Stimulated activated CD8-positive, alpha-beta memory T cell treated with anti-CD3 and anti-CD28 coated beads, Interleukin-7, amount 100 ng/mL, for 4 hours (primary cell): Measurements from ENCODE around the gene PRKCA.

Experiments used
- DNase-seq, 2 donors: peaks; one replicate each; pipeline ENCODE4 v3.0.0-alpha.2; 2020; ENCODE audit warnings: low read depth in 2 of 2

The PRKCA gene

GRCh38 chr17:66517336-66518009 is 215.1 kb downstream of the PRKCA start:
- no peak for DNase-seq

- DNase-seq: no peak
Measured at GRCh38 chr17:66518108-66518507, 215.7 kb downstream of the PRKCA start.

DNA sequence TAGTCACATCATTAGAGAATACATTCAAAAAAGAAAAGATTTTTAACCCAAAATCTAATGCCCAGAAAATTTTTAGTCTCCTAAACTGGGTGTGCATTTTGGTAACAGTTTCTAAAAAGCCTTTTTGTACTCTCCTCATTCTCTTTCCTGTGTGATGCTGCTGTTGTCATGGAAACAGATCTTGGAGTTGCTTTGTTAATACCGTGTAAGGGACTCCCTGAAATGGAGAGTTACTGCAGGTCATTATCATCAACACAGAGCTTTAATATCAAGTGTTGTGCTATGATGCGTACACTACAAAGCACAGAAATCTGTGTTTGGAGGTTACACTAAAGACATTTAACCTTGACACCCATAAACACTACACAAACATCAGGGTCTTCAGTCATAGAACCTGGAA is 216.3 kb downstream of the PRKCA start:
- no peak for DNase-seq

DNA sequence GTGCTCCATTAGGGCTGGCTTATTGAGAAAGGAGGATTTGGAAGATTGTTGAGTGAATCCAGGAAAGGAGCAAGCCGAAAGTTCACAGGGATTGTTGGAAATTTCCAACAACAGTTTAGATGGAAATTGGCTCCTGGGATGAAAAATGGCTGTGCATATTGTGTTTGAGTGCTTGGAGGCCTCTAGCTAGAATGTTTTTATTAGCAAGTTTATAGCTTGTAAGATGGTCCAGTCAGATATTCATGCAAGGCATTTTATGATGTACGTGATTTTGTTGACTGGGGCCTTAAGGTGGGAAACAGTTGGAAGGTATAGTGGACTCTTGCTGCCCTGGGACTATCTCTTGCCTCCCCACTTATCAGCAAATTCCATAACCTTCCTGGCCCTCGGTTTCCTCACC is 216.7 kb downstream of the PRKCA start:
- DNase-seq: no peak

DNA sequence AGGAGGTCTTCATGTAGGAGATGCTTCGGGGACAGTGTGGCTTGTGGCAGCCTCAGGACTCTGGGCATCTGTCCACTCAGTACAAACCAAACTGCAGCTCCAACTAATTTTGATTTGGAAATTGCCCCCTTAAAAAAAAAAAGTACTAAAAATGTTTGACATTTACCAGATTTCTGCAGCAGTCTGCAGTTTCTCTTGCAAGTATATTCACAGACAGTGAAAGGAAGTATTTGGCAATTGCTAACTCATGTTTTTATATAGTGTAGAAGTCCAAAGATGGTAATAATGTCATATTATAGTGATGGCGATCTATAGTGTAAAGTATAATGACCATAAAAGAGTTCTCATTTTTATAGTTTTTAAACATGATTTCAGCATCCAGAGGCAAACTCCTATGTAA is 218.6 kb downstream of the PRKCA start:
- no peak for DNase-seq

DNA sequence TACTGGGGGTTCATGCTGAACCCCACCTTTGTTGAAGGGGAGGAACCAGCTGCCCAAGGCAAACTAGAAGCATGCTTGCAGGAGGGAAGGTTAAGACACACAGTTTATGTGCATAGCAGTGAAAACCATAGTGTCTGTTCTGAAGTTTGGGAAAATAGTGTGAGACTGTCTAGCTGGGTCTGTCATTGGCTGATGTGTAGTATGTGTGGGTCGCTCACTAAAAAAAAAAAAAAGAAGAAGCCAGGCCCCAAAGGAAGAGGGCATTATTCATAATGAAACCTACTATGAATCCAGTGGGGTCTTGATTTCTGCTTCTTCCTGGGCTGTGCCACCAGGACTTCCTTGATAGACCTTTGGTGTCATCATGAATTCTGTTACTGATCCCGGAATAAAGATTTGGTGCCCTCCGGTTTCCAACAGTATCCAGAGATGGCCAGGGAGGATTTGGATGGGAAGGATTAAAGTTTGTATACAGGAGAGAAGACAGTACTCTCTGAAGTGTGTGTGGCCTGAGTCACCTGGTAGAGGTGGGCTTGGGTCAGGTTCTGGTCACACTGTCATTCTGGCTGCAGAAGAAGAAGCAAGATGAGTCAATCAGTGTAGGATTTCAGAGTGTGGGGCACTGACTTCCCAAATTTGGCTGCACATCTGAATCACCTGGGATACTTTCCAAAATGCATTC is 220.3 kb downstream of the PRKCA start:
- DNase-seq: no peak

DNA sequence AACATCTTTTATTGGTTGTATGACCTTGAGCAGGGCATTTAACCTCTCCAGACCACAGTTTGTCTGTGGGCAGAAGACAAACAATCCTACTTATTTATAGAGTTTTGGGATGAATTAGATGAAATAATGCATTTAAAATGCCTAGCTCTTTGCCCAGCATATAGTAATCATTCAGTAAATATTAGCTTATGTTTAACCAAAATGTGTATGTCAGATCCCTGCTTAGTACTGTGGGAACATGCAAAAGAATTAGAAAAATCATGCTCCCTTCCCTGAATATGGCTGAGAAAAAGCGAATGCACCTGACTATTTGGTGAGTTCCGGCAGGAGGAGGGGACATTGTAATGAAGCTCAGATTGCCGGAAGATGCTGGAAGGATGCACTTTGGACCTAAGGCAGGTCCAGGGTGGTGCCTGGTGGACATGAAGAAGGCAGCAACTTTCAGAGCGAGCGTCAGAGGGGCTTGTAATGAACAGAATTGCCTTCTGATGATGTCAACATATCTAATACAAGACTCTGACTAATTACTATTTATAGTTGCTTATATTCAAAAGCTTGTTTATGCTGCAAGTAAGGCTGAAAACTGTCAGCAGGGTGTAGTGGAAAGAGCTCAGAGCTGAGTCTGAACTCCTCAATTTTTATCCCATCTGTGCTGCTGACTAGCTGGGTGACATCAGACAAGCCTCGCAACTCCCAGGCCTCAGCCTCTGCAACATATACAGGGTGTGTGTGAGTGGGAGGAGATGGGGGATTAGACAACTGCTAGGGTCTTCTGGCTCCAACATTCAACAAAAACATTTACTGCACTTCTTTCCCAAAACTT is 221.2 kb downstream of the PRKCA start:
- no peak for DNase-seq

- DNase-seq: no peak
Measured at GRCh38 chr17:66524877-66525276, 222.5 kb downstream of the PRKCA start.

GRCh38 chr17:66525338-66525737 is 222.9 kb downstream of the PRKCA start:
- DNase-seq: no peak

- no peak for DNase-seq
Measured at GRCh38 chr17:66526827-66527226, 224.4 kb downstream of the PRKCA start.

DNA sequence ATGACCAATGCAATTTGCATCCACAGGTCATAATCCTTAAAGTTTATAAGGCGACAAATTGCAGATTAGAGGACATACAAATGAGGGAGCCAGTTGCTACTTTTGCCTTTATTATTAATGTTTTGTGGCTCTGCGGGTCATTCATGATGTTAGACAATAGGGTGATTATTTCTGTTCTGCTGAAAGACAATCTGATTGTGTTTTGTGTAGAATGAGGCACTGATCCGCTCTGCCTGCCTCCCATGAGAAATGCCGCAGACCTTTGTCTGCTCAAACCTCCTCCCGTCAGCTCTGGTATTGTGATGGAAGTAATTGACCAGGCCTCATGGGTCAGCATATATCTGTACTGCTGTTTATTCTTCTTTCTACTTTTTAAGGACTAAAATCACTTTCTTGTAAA is 224.9 kb downstream of the PRKCA start:
- no peak for DNase-seq

DNA sequence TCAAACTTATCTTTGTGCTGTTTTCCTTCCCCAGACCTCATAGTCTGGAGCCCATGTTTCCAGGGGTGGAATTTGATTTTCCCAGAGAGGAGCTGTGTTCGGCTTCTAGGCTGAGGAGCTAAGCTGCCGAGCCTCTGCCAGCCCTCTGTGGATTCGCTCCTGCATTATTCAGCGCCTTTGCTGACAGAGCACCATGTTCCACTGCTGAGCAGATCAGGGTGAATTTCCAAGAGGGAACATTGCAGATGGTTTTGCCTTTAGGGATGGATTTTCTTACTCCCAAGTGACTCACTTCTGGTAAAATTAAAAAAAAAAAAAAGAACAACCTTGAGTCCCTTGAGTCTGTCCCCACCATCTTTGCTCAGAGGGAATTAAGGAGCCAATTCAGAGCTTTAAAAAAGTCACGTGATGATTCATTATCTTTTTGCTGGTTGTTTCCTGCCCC is 229.5 kb downstream of the PRKCA start:
- no peak for DNase-seq

DNA sequence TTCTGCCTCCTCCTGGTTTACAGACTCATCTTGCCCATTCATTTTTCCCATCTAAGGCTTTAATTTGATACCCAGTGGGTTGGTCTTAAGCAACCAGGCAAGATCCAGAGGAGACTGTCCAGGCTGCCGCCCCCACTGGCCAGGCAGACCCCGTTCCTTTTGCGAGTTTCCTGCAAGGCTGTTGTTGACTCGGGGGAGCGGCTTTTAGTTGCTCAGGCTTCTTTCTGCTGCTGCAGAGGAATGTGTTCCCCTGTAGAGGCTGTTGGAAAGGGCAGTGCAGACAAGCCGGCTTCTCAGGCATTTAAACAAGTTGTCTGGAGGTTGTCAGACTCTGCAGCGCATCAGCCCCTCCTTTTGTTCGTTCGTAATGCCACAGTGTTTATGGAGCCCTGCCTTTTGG is 231.2 kb downstream of the PRKCA start:
- DNase-seq: no peak

DNA sequence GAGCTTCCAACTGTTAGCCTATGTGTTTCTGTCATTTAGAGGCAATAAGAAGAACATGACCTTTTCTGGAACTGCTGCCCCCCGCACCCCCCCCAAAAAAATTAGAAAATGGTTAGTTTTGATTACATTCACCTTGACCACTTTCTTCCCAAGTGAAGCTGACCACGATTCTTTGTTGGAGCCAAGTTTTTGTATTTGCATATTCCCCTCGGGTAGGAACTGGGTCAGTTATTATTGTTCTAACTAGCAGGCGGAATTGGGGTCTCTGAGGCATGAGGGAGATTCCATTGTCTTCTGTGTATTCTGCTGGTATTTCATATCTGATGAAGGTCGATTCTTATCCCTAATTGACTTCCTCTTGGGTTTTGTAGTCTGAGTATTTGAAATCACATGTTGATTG is 231.6 kb downstream of the PRKCA start:
- DNase-seq: no peak

DNA sequence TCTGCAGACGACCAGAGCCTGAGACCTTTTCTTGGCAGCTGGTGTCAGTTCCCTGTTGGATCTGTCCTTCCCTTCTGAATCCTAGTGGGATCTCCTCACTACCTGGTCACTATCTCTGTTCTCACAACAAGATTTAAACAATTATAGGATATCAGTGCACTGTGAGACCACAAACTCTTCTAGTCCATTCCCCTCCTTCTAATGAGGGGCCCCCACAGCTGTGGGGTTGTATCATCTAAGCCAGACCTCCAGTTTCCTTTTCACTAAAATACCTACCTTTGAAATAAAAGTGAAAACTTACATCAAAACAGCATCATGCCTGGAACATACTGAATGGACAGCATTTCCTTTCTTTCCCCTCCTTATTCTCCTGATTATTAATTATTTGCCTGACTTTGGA is 233.2 kb downstream of the PRKCA start:
- DNase-seq: no peak

DNA sequence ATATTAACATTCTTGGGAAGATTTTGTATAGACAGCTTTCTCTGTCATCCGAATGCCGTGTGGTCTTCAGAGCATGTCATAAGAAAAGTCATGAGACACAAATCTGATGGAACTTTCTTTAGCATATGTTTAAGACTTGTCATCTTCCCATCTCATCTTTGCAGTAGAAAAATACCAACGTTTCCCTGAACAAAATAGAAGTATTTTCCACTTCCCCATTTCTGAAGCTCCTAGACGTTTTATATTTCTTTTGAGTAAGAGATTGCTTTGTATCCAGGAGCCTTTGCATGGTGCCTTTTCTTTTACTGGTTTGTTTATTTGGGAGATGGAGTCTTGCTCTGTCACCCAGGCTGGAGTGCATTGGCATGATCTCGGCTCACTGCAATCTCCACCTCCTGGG is 235.1 kb downstream of the PRKCA start:
- no peak for DNase-seq

DNA sequence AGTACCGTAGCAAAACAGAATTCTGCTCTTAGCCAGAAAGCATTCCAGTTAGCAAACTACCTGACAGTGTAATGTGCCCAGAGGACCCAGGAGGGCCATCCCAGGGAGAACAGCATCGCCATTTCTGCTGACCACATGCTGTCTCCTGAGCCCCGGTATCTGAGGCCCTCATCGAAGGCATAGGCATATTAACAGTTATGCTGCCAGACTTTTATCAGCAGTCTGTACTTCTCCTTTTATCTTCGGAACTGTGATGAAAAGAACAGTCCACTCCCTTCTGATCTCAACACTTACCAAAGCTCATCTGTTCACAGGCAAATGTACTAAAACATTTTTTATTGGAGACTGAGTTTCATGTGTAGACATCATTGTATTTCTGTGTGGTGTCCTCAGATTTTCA is 236.4 kb downstream of the PRKCA start:
- DNase-seq: no peak

GRCh38 chr17:66540131-66540781 is 237.8 kb downstream of the PRKCA start:
- no peak for DNase-seq

DNA sequence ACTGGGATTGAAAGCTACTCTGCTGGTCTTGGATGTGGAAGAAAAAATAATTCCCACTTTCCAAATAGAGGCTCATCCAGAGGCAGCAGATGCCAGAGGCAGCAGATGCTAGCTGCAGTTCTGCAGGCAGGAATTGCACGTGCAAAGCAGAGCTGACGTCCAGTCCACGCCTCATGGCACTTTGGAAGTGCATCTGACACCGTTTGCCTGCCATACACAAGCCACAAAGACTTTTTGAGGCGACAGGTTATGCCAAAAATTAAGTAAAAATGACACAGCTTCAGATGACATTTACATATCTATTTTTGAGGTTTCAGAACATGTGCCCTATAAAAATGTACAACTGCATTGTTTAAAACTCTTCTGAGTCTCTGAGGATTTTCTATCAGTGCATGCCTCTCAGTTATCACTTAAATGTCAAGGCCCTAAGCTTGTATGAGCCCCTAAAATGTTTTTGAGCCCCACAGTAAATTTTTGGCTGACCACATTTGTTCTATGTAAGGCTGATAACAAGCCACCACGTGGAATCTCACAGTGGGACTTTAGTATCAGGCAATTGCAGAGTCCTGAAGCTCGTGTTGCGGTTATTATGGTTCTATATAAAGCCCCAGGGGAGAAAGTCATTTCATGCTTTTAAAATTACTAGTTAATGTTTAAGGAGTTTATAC is 239.2 kb downstream of the PRKCA start:
- no peak for DNase-seq

- DNase-seq: peak in 1 of 2 donors; percentile 9
Measured at GRCh38 chr17:66542129-66542966, 239.9 kb downstream of the PRKCA start.
